Measurements from ENCODE around the gene LRRC31. TPM values are rescaled to one million over a fixed set of nuclear protein-coding genes. Genes with fewer than 3 reads are reported as not detected.
A peak's percentile ranks its signal among the peaks of the same experiment; 100 is the strongest.

Gene LRRC31
- total and polyA plus RNA-seq, 4 donors = 0.08 to 1.0 (median 0.29) TPM

GRCh38 chr3:169841171-169841570, 28.6 kb downstream of the LRRC31 start:
- Histone ChIP-seq H3K9me3 (ENCODE audit: control insufficient read depth in 4 of 4, insufficient read depth in 3 of 4, low read length in 3 of 4) (no peaks in the 10 kb centered on the region), H3K4me3 (no peak overlapping the region), H3K4me1 (ENCODE audit: control insufficient read depth in 5 of 5, insufficient read depth in 5 of 5, low read length in 5 of 5) (peaks cover 0 to 11% (median 0%) of the 10 kb centered on the region in 5 donors), H3K27ac (ENCODE audit: low read depth in 1 of 2, low read length in 1 of 2) (no peak overlapping the region), H3K27me3 (ENCODE audit: control insufficient read depth in 3 of 3, insufficient read depth in 3 of 3, low read length in 2 of 3) (no peaks in the 10 kb centered on the region), H3K9ac (ENCODE audit: insufficient read depth in 1 of 2, low read length in 2 of 2) (no peak overlapping the region), H3K36me3 (ENCODE audit: control insufficient read depth in 4 of 4, insufficient read depth in 4 of 4, low read length in 4 of 4) (no peaks in the 10 kb centered on the region)
- DNase-seq (peak in 2 of 3 donors; percentile 24 to 43), ATAC-seq (ENCODE audit: insufficient read depth, low FRiP score) (no peak)
- no peak for TF ChIP-seq CTCF (IDR thresholded peaks at IDR 0.05; ENCODE audit: control extremely low read depth, extremely low read depth)
- WGBS, 2 donors = 61 to 70% methylated on average over 4 of the region's 4 CpGs

GRCh38 chr3:169838511-169839030, 31.2 kb downstream of the LRRC31 start:
- 92 to 97% methylated on average over 1 of the region's 1 CpG for WGBS, 2 donors
- H3K9ac ChIP-seq (ENCODE audit: insufficient read depth in 1 of 2, low read length in 2 of 2) = no peak overlapping the region
- no peak overlapping the region for H3K4me3 ChIP-seq
- DNase-seq (no peak), ATAC-seq (ENCODE audit: insufficient read depth, low FRiP score) (no peak)
- no peak overlapping the region for H3K27ac ChIP-seq (ENCODE audit: low read depth in 1 of 2, low read length in 1 of 2)
- no peaks in the 10 kb centered on the region for H3K9me3 ChIP-seq (ENCODE audit: control insufficient read depth in 4 of 4, insufficient read depth in 3 of 4, low read length in 3 of 4)
- no peaks in the 10 kb centered on the region for H3K36me3 ChIP-seq (ENCODE audit: control insufficient read depth in 4 of 4, insufficient read depth in 4 of 4, low read length in 4 of 4)
- peaks cover 0 to 11% (median 0%) of the 10 kb centered on the region in 5 donors for H3K4me1 ChIP-seq (ENCODE audit: control insufficient read depth in 5 of 5, insufficient read depth in 5 of 5, low read length in 5 of 5)
- no peak for TF ChIP-seq CTCF (IDR thresholded peaks at IDR 0.05; ENCODE audit: control extremely low read depth, extremely low read depth)
- no peaks in the 10 kb centered on the region for H3K27me3 ChIP-seq (ENCODE audit: control insufficient read depth in 3 of 3, insufficient read depth in 3 of 3, low read length in 2 of 3)

- no peaks in the 10 kb centered on the region for H3K36me3 ChIP-seq (ENCODE audit: control insufficient read depth in 4 of 4, insufficient read depth in 4 of 4, low read length in 4 of 4)
- peak overlapping the region in 1 of 2 donors; percentile 33 for H3K27ac ChIP-seq (ENCODE audit: low read depth in 1 of 2, low read length in 1 of 2)
- ATAC-seq (ENCODE audit: insufficient read depth, low FRiP score) = no peak
- peaks cover 0 to 11% (median 0%) of the 10 kb centered on the region in 5 donors for H3K4me1 ChIP-seq (ENCODE audit: control insufficient read depth in 5 of 5, insufficient read depth in 5 of 5, low read length in 5 of 5)
- TF ChIP-seq CTCF (IDR thresholded peaks at IDR 0.05; ENCODE audit: control extremely low read depth, extremely low read depth) = no peak
- DNase-seq = peak in 1 of 3 donors; percentile 29
- no peak overlapping the region for H3K9ac ChIP-seq (ENCODE audit: insufficient read depth in 1 of 2, low read length in 2 of 2)
- no peak overlapping the region for H3K4me3 ChIP-seq
- H3K27me3 ChIP-seq (ENCODE audit: control insufficient read depth in 3 of 3, insufficient read depth in 3 of 3, low read length in 2 of 3) = no peaks in the 10 kb centered on the region
- 81 to 82% methylated on average over 3 of the region's 3 CpGs for WGBS, 2 donors
- H3K9me3 ChIP-seq (ENCODE audit: control insufficient read depth in 4 of 4, insufficient read depth in 3 of 4, low read length in 3 of 4) = no peaks in the 10 kb centered on the region
Observed at GRCh38 chr3:169836942-169837275, 32.8 kb downstream of the LRRC31 start.
